Spleen (tissue), 11 donors: ENCODE measurements around the gene PREP. TPM values are rescaled to one million over a fixed set of nuclear protein-coding genes. Genes with fewer than 3 reads are reported as not detected.

Experiments
- DNase-seq: peaks from one replicate; pipeline ENCODE4 v3.0.0-alpha.2; 2020
- H3K27ac ChIP-seq, 8 donors: fragments of 200-600 bp; sonication (generic) in 7 of 8; 1 replicate in 4 of 8; 2 replicates in 4 of 8; pipeline versions ENCODE4 v1.5.0 to v1.8.0; 2016 to 2021; ENCODE audit warnings: inconsistent platforms in 4 of 8, mild to moderate bottlenecking in 4 of 8, moderate library complexity in 1 of 8
- H3K27me3 ChIP-seq, 7 donors: fragments of 200-600 bp; sonication (generic) in 6 of 7; replicated peaks in 1 of 7; 1 replicate in 4 of 7; 2 replicates in 3 of 7; pipeline versions ENCODE4 v1.5.0 to v1.8.0; 2016 to 2021; ENCODE audit warnings: inconsistent platforms in 3 of 7, mild to moderate bottlenecking in 1 of 7
- H3K36me3 ChIP-seq, 6 donors: fragments of 200-600 bp; sonication (generic) in 5 of 6; 1 replicate in 4 of 6; 2 replicates in 2 of 6; pipeline versions ENCODE4 v1.5.0 to v1.8.0; 2016 to 2021; ENCODE audit warnings: inconsistent platforms in 2 of 6
- H3K4me1 ChIP-seq, 6 donors: fragments of 200-600 bp; sonication (generic) in 5 of 6; 1 replicate in 3 of 6; 2 replicates in 3 of 6; pipeline versions ENCODE4 v1.5.0 to v1.8.0; 2016 to 2021; ENCODE audit warnings: inconsistent platforms in 3 of 6
- H3K4me3 ChIP-seq, 8 donors: fragments of 200-600 bp; sonication (generic) in 7 of 8; 1 replicate in 4 of 8; 2 replicates in 4 of 8; pipeline versions ENCODE4 v1.5.0 to v1.8.0; 2016 to 2021; ENCODE audit warnings: inconsistent platforms in 4 of 8, mild to moderate bottlenecking in 4 of 8, moderate library complexity in 2 of 8
- H3K9me3 ChIP-seq, 8 donors: fragments of 200-600 bp; sonication (generic) in 7 of 8; 1 replicate in 4 of 8; 2 replicates in 4 of 8; pipeline versions ENCODE4 v1.5.0 to v1.8.0; 2016 to 2021; ENCODE audit warnings: inconsistent platforms in 4 of 8
- POLR2A ChIP-seq, 3 donors: fragments of 450-650 bp; IDR thresholded peaks; one replicate each; pipeline ENCODE4 v1.5.1; 2017; ENCODE audit warnings: antibody characterized with exemption in 3 of 3, mild to moderate bottlenecking in 1 of 3
- POLR2AphosphoS5 ChIP-seq, 3 donors: sonication (generic); formaldehyde crosslinking; IDR thresholded peaks; one replicate each; pipeline ENCODE4 v1.5.1; 2017; ENCODE audit warnings: antibody characterized with exemption in 3 of 3
- WGBS, 5 donors: extraction: QIAGEN DNeasy Blood & Tissue Kit in 3 of 5; methylation state at CpG; one replicate each; pipeline versions ENCODE4 v1.1.5 to v1.1.7; 2013 to 2018; 5-methylcytosine and 5-hydroxymethylcytosine counted together
- intact Hi-C: fragments of 100-400 bp; cut with DNase I; formaldehyde crosslinking; loops from one replicate; pipeline ENCODE4 v1.15.0; 2023; ENCODE audit warnings: low total_unique reads
- polyA plus RNA-seq, 3 donors: library from polyadenylated mRNA; stranded (reverse); fragments of 200-250 nt; gene quantifications; one replicate each; pipeline ENCODE4 v1.2.1, GENCODE V29; 2013
- total RNA-seq, 7 donors: library from RNA; depleted of rRNA in 3 of 7; stranded (reverse); fragments of >200 nt in 3 of 7; fragmentation: NEBNext Ultra II Directional in 4 of 7; extraction: Animal tissue kit (Norgen Biotek cat#: 25700) in 4 of 7; gene quantifications; one replicate each; pipeline versions ENCODE4 v1.1.0 to v1.2.1, GENCODE V29; 2016 to 2021
- TF ChIP-seq, protein P1 (sequence below), 11 experiments: fragments of 200-600 bp in 7 of 11; fragments of 450-650 bp in 4 of 11; sonication (generic) in 4 of 11; IDR thresholded peaks in 8 of 11; conservative IDR thresholded peaks in 3 of 11; 1 replicate in 7 of 11; 2 replicates in 4 of 11; pipeline versions ENCODE4 v1.4.0 to v1.8.0; 2016 to 2021; ENCODE audit warnings: antibody characterized with exemption in 11 of 11, inconsistent platforms in 4 of 11, mild to moderate bottlenecking in 1 of 11
- donor health status: healthy with polysubstance abuse.
- donor health status: DM: no; HTN: no; CAD: no; lungs with moderate emphysema.
- donor health status: DM: no; HTN: no; CAD: no.
- donor health status: Bipolar disorder and iron deficiency.
- donor health status: healthy.
- donor health status: DM: no; HTN: no; CAD: no.
- donor health status: DM: yes; HTN: yes; CAD: no.

Gene PREP
- total and polyA plus RNA-seq, 10 donors: 9.8 to 22.9 (median 18.5) TPM

- peaks cover 0 to 12% (median 0%) of the 10 kb centered on the region in 6 donors for H3K4me1 ChIP-seq
- WGBS, 5 donors: 71 to 94% (median 82%) methylated on average over 2 of the region's 2 CpGs
- peaks cover 0 to 44% (median 13%) of the 10 kb centered on the region in 6 donors for H3K36me3 ChIP-seq
- TF ChIP-seq POLR2A (IDR thresholded peaks at IDR 0.05): no peak
- TF ChIP-seq POLR2AphosphoS5 (IDR thresholded peaks at IDR 0.05): no peak
- TF ChIP-seq, protein P1, sequence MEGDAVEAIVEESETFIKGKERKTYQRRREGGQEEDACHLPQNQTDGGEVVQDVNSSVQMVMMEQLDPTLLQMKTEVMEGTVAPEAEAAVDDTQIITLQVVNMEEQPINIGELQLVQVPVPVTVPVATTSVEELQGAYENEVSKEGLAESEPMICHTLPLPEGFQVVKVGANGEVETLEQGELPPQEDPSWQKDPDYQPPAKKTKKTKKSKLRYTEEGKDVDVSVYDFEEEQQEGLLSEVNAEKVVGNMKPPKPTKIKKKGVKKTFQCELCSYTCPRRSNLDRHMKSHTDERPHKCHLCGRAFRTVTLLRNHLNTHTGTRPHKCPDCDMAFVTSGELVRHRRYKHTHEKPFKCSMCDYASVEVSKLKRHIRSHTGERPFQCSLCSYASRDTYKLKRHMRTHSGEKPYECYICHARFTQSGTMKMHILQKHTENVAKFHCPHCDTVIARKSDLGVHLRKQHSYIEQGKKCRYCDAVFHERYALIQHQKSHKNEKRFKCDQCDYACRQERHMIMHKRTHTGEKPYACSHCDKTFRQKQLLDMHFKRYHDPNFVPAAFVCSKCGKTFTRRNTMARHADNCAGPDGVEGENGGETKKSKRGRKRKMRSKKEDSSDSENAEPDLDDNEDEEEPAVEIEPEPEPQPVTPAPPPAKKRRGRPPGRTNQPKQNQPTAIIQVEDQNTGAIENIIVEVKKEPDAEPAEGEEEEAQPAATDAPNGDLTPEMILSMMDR (IDR thresholded peaks at IDR 0.05 in 8 of 11, conservative IDR thresholded peaks at IDR 0.05 in 3 of 11): no peak
- no peak overlapping the region for H3K27ac ChIP-seq
- no peak overlapping the region for H3K4me3 ChIP-seq
- no peaks in the 10 kb centered on the region for H3K27me3 ChIP-seq
- no peaks in the 10 kb centered on the region for H3K9me3 ChIP-seq
- DNase-seq: no peak
- intact Hi-C loops: no loop called here
Measured at GRCh38 chr6:105380634-105381033, 22.2 kb downstream of the PREP start.

GRCh38 chr6:105375797-105376196, 27.1 kb downstream of the PREP start:
- 90 to 98% (median 93%) methylated on average over 3 of the region's 3 CpGs for WGBS, 5 donors
- H3K4me1 ChIP-seq: no peaks in the 10 kb centered on the region
- peaks cover 0 to 81% (median 42%) of the 10 kb centered on the region in 6 donors for H3K36me3 ChIP-seq
- no peak overlapping the region for H3K4me3 ChIP-seq
- no peaks in the 10 kb centered on the region for H3K27me3 ChIP-seq
- no peak for DNase-seq
- H3K9me3 ChIP-seq: no peaks in the 10 kb centered on the region
- TF ChIP-seq POLR2AphosphoS5 (IDR thresholded peaks at IDR 0.05): no peak
- no peak overlapping the region for H3K27ac ChIP-seq
- intact Hi-C loops: no loop called here

DNA sequence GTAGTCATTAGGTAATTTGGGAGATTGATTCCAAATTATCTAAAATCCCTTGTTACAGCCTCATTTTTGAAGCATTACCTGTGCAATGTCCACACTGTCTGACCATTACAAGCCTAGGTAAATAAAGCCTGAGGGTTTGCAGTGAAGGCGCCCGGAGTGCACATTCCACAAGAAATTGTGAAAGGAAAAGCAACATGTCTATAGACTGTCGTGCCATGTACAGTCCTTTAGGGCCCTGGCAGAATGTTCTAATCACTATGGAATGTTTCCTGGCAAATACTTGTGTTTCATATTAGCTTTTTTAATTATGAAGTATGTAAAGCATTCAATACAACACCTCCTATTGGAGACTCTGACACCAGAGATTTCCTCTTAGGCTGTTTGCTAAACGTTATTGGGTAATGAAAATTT, 28.9 kb downstream of the PREP start:
- TF ChIP-seq, protein P1 (IDR thresholded peaks at IDR 0.05 in 8 of 11, conservative IDR thresholded peaks at IDR 0.05 in 3 of 11): no peak
- no peak for TF ChIP-seq POLR2AphosphoS5 (IDR thresholded peaks at IDR 0.05)
- TF ChIP-seq POLR2A (IDR thresholded peaks at IDR 0.05): no peak
- WGBS, 5 donors: 90 to 97% (median 92%) methylated on average over 4 of the region's 4 CpGs

GRCh38 chr6:105373481-105373880, 29.4 kb downstream of the PREP start:
- 93 to 100% (median 97%) methylated on average over 6 of the region's 6 CpGs for WGBS, 5 donors
- TF ChIP-seq POLR2AphosphoS5 (IDR thresholded peaks at IDR 0.05): no peak
- no peak for TF ChIP-seq POLR2A (IDR thresholded peaks at IDR 0.05)
- TF ChIP-seq, protein P1 (IDR thresholded peaks at IDR 0.05 in 8 of 11, conservative IDR thresholded peaks at IDR 0.05 in 3 of 11): no peak
- H3K27ac ChIP-seq: no peak overlapping the region
- no peak overlapping the region for H3K4me3 ChIP-seq
- no peaks in the 10 kb centered on the region for H3K9me3 ChIP-seq
- intact Hi-C loops: no loop called here
- DNase-seq: no peak
- H3K27me3 ChIP-seq: no peaks in the 10 kb centered on the region
- H3K4me1 ChIP-seq: no peaks in the 10 kb centered on the region
- H3K36me3 ChIP-seq: peaks cover 0 to 93% (median 44%) of the 10 kb centered on the region in 6 donors

More for the DNA sequence above, 28.9 kb downstream of the PREP start:
- Histone ChIP-seq H3K27me3 (no peaks in the 10 kb centered on the region), H3K9me3 (no peaks in the 10 kb centered on the region), H3K27ac (no peak overlapping the region), H3K4me3 (no peak overlapping the region), H3K4me1 (no peaks in the 10 kb centered on the region), H3K36me3 (peaks cover 0 to 88% (median 44%) of the 10 kb centered on the region in 6 donors)
- intact Hi-C loops: no loop called here
- no peak for DNase-seq

- DNase-seq: no peak
- intact Hi-C loops: no loop called here
- Histone ChIP-seq H3K36me3 (peaks cover 0 to 99% (median 45%) of the 10 kb centered on the region in 6 donors), H3K27me3 (no peaks in the 10 kb centered on the region), H3K4me1 (no peaks in the 10 kb centered on the region), H3K27ac (no peak overlapping the region), H3K9me3 (no peaks in the 10 kb centered on the region), H3K4me3 (no peak overlapping the region)
- TF ChIP-seq, protein P1 (IDR thresholded peaks at IDR 0.05 in 8 of 11, conservative IDR thresholded peaks at IDR 0.05 in 3 of 11): no peak
- TF ChIP-seq POLR2A (IDR thresholded peaks at IDR 0.05) (no peak), POLR2AphosphoS5 (IDR thresholded peaks at IDR 0.05) (no peak)
- WGBS, 5 donors: 86 to 98% (median 95%) methylated on average over 3 of the region's 3 CpGs
Measured at GRCh38 chr6:105372849-105373182, 30.1 kb downstream of the PREP start.
